HepG2 (cell line): ENCODE measurements around the gene CCDC57. TPM values are rescaled to one million over a fixed set of nuclear protein-coding genes. Genes with fewer than 3 reads are reported as not detected.

ENCODE experiments used
- BRCA1 ChIP-seq: sonication (generic); formaldehyde crosslinking; IDR thresholded peaks from 2 replicates; pipeline ENCODE4 v1.4.0; 2020; ENCODE audit warnings: missing genetic modification reagents
- BRD4 ChIP-seq: sonication (generic); formaldehyde crosslinking; IDR thresholded peaks from 2 replicates; pipeline ENCODE4 v1.4.0; 2020; ENCODE audit warnings: missing genetic modification reagents
- ESRRA ChIP-seq: sonication (generic); formaldehyde crosslinking; IDR thresholded peaks from 2 replicates; pipeline ENCODE4 v1.5.1; 2020; ENCODE audit warnings: mild to moderate bottlenecking, low read depth, missing genetic modification reagents
- GPN1 ChIP-seq: sonication (generic); formaldehyde crosslinking; IDR thresholded peaks from 2 replicates; pipeline ENCODE4 v1.5.1; 2020; ENCODE audit warnings: missing genetic modification reagents, borderline replicate concordance
- HNRNPL ChIP-seq: fragments of 200-400 bp; formaldehyde crosslinking; IDR thresholded peaks from 2 replicates; pipeline ENCODE4 v1.6.1; 2017; ENCODE audit warnings: mild to moderate bottlenecking, low read depth, low read length
- ISL2 ChIP-seq: sonication (generic); formaldehyde crosslinking; IDR thresholded peaks from 2 replicates; pipeline ENCODE4 v1.5.0; 2020; ENCODE audit warnings: missing genetic modification reagents
- NAIF1 ChIP-seq: sonication (generic); formaldehyde crosslinking; IDR thresholded peaks from 2 replicates; pipeline ENCODE4 v1.5.0; 2020; ENCODE audit warnings: mild to moderate bottlenecking, missing genetic modification reagents, borderline replicate concordance
- PAX8 ChIP-seq: sonication (generic); formaldehyde crosslinking; IDR thresholded peaks from 2 replicates; pipeline ENCODE4 v1.8.0; 2022; ENCODE audit warnings: mild to moderate bottlenecking, missing genetic modification reagents, borderline replicate concordance
- PCBP2 ChIP-seq: fragments of 200-400 bp; formaldehyde crosslinking; optimal IDR thresholded peaks from 2 replicates; pipeline ENCODE3; 2018; ENCODE audit warnings: low read length, low read depth; ENCODE audit not compliant: poor library complexity, severe bottlenecking
- POLR2AphosphoS5 ChIP-seq: IDR thresholded peaks from 2 replicates; pipeline ENCODE4 v1.6.1; 2012; ENCODE audit warnings: low read depth, low read length
- RXRB ChIP-seq: IDR thresholded peaks from 2 replicates; pipeline ENCODE4 v1.6.1; 2016; ENCODE audit warnings: borderline replicate concordance, missing genetic modification reagents, missing compliant biosample characterization
- SP140L ChIP-seq: sonication (generic); formaldehyde crosslinking; IDR thresholded peaks from 2 replicates; pipeline ENCODE4 v1.4.0; 2020; ENCODE audit warnings: missing genetic modification reagents, borderline replicate concordance
- SRSF9 ChIP-seq: fragments of 200-400 bp; formaldehyde crosslinking; IDR thresholded peaks from 2 replicates; pipeline ENCODE4 v1.6.1; 2018; ENCODE audit warnings: borderline replicate concordance, mild to moderate bottlenecking, low read depth, low read length; ENCODE audit not compliant: insufficient read depth, poor library complexity, severe bottlenecking
- ZBTB38 ChIP-seq: sonication (generic); formaldehyde crosslinking; IDR thresholded peaks from 2 replicates; pipeline ENCODE4 v1.5.1; 2020; ENCODE audit warnings: mild to moderate bottlenecking, missing genetic modification reagents
- ZNF232 ChIP-seq: sonication (generic); formaldehyde crosslinking; IDR thresholded peaks from 2 replicates; pipeline ENCODE4 v1.4.0; 2020; ENCODE audit warnings: missing genetic modification reagents, borderline replicate concordance
- ZNF264 ChIP-seq: sonication (generic); formaldehyde crosslinking; IDR thresholded peaks from 2 replicates; pipeline ENCODE4 v1.4.0; 2020; ENCODE audit warnings: missing genetic modification reagents
- ZNF501 ChIP-seq: sonication (generic); formaldehyde crosslinking; IDR thresholded peaks from 2 replicates; pipeline ENCODE4 v1.5.1; 2020; ENCODE audit warnings: mild to moderate bottlenecking, moderate library complexity, missing genetic modification reagents
- ZNF83 ChIP-seq: sonication (generic); formaldehyde crosslinking; IDR thresholded peaks from 2 replicates; pipeline ENCODE4 v1.4.0; 2020; ENCODE audit warnings: missing genetic modification reagents, mild to moderate bottlenecking, borderline replicate concordance
- polyA plus RNA-seq, 8 experiments: library from polyadenylated mRNA; depleted of rRNA in 3 of 8; stranded (reverse) in 7 of 8; unstranded in 1 of 8; fragments of >200 nt; fragmentation: Illumina TruSeq in 4 of 8; extraction: Trizol in 4 of 8; gene quantifications; 2 replicates each; pipeline versions ENCODE4 v1.2.1 to v1.2.3, GENCODE V29; 2011 to 2016; ENCODE audit warnings: low read depth in 4 of 8, missing spikeins in 1 of 8, mixed read lengths in 1 of 8; ENCODE audit not compliant: insufficient read depth in 1 of 8
- total RNA-seq, 5 experiments: library from RNA; depleted of rRNA; stranded (reverse); fragments of >200 nt; fragmentation: Illumina TruSeq; extraction: Trizol; gene quantifications; 2 replicates each; pipeline ENCODE4 v1.2.3, GENCODE V29; 2016; ENCODE audit warnings: low read depth in 1 of 5
- TF ChIP-seq, protein P1 (sequence below): sonication (generic); formaldehyde crosslinking; IDR thresholded peaks from 2 replicates; pipeline ENCODE4 v1.5.0; 2020; ENCODE audit warnings: mild to moderate bottlenecking, missing genetic modification reagents
- TF ChIP-seq, protein P2 (sequence below): sonication (generic); formaldehyde crosslinking; IDR thresholded peaks from 2 replicates; pipeline ENCODE4 v1.5.0; 2020; ENCODE audit warnings: mild to moderate bottlenecking, missing genetic modification reagents
- TF ChIP-seq, protein P3 (sequence below): sonication (generic); formaldehyde crosslinking; IDR thresholded peaks from 2 replicates; pipeline ENCODE4 v1.4.0; 2020; ENCODE audit warnings: missing genetic modification reagents, low read depth, mild to moderate bottlenecking, borderline replicate concordance

The CCDC57 gene
- total and polyA plus RNA-seq, 2 of the 13 experiments (the other 11 are each of a cell fraction or from before 2014, with no cell fraction given), result 59.3 to 59.9 TPM

DNA sequence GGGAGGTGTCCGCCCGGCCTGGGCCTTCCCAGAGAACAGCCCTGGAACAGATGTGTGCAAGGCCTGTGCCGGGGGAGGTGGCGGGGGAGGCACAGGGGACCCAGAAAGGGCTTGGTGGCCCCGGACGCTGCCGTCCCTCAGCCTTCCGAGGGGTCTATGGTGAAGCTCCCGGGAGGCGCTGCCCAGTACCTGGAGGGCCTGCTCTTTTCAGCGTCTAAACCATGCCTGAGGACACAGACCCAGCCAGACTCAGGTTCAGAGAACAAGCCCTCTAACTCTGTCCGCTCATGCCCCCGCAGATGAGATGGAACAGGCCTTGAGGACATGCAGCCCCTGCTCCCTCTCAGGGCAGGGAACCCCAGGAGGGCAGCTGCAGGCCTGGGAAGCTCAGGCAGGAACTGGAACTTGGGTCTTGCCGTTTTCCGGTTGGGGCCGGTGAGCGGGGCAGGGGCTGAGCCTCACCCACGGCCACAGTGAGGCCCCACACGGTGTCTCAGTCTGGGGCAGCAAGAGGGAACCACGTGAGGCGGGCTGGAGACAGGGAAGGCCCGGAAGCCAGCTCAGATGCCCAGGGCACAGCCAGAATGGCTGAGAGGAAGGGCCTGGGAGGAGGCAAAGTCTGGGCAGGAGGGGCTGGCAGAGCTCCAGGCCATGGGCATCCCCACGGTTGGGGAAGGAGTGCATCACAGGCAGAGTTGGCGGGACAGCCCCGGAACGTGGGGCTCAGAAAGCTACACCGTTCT, 28.7 kb upstream of the CCDC57 start (continued):
- TF ChIP-seq, protein P1, sequence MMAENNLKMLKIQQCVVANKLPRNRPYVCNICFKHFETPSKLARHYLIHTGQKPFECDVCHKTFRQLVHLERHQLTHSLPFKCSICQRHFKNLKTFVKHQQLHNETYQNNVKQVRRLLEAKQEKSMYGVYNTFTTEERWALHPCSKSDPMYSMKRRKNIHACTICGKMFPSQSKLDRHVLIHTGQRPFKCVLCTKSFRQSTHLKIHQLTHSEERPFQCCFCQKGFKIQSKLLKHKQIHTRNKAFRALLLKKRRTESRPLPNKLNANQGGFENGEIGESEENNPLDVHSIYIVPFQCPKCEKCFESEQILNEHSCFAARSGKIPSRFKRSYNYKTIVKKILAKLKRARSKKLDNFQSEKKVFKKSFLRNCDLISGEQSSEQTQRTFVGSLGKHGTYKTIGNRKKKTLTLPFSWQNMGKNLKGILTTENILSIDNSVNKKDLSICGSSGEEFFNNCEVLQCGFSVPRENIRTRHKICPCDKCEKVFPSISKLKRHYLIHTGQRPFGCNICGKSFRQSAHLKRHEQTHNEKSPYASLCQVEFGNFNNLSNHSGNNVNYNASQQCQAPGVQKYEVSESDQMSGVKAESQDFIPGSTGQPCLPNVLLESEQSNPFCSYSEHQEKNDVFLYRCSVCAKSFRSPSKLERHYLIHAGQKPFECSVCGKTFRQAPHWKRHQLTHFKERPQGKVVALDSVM (CRISPR knock-in tag), result peak; percentile 9; the same call in 1 of the 2 replicates
- TF ChIP-seq PAX8 (0 out of 2 replicates have a peak, but pooled peaks have one; percentile 9), BRD4 (CRISPR knock-in tag) (peak; percentile 64), RXRB (CRISPR knock-in tag) (peak; percentile 49), PCBP2 (no peak), ZNF83 (CRISPR knock-in tag) (no peak; the same call in 1 of the 2 replicates), SRSF9 (no peak), POLR2AphosphoS5 (peak; percentile 47; the same call in 1 of the 2 replicates), BRCA1 (CRISPR knock-in tag) (peak; percentile 97), ZNF232 (CRISPR knock-in tag) (peak; percentile 97), HNRNPL (peak; percentile 98), ZNF264 (CRISPR knock-in tag) (peak; percentile 83), GPN1 (CRISPR knock-in tag) (no peak), SP140L (CRISPR knock-in tag) (peak; percentile 83; the same call in 1 of the 2 replicates), ZNF501 (CRISPR knock-in tag) (peak; percentile 36; the same call in 1 of the 2 replicates), ESRRA (CRISPR knock-in tag) (peak; percentile 40), ISL2 (CRISPR knock-in tag) (peak; percentile 70), NAIF1 (CRISPR knock-in tag) (0 out of 2 replicates have a peak, but pooled peaks have one; percentile 34), ZBTB38 (CRISPR knock-in tag) (peak; percentile 85)
- TF ChIP-seq, protein P2, sequence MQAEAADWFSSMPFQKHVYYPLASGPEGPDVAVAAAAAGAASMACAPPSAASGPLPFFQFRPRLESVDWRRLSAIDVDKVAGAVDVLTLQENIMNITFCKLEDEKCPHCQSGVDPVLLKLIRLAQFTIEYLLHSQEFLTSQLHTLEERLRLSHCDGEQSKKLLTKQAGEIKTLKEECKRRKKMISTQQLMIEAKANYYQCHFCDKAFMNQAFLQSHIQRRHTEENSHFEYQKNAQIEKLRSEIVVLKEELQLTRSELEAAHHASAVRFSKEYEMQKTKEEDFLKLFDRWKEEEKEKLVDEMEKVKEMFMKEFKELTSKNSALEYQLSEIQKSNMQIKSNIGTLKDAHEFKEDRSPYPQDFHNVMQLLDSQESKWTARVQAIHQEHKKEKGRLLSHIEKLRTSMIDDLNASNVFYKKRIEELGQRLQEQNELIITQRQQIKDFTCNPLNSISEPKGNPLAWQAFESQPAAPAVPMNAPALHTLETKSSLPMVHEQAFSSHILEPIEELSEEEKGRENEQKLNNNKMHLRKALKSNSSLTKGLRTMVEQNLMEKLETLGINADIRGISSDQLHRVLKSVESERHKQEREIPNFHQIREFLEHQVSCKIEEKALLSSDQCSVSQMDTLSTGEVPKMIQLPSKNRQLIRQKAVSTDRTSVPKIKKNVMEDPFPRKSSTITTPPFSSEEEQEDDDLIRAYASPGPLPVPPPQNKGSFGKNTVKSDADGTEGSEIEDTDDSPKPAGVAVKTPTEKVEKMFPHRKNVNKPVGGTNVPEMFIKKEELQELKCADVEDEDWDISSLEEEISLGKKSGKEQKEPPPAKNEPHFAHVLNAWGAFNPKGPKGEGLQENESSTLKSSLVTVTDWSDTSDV (CRISPR knock-in tag), result no peak; the same call in 1 of the 2 replicates
- TF ChIP-seq, protein P3, sequence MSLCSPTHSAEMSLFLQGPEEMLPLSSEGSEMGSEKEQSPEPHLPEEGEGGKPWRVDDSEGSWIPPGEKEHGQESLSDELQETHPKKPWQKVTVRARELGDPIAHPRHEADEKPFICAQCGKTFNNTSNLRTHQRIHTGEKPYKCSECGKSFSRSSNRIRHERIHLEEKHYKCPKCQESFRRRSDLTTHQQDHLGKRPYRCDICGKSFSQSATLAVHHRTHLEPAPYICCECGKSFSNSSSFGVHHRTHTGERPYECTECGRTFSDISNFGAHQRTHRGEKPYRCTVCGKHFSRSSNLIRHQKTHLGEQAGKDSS (CRISPR knock-in tag), result peak; percentile 61; the same call in 1 of the 2 replicates
